ENCODE measurements around the gene CYLD.

CYLD gene

DNA sequence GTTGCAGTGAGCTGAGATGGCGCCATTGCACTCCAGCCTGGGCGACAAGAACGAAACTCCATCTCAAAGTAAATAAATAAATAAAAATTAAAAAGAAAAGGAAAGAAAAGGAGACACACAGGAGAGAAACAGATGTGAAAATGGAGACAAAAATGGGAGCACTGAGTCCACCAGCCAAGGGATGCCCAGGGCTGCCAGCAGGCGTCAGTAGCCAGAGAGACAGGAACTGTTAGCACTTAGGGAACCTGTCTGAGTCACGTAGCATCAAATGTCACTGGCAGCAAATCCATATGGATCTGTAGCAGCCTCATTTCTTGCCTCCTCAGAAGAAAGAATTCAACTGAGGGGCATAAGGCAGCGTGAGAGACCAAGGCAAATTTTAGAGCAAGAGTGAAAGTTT lies 79.7 kb downstream of the CYLD start:
- DNase-seq: no peak

DNA sequence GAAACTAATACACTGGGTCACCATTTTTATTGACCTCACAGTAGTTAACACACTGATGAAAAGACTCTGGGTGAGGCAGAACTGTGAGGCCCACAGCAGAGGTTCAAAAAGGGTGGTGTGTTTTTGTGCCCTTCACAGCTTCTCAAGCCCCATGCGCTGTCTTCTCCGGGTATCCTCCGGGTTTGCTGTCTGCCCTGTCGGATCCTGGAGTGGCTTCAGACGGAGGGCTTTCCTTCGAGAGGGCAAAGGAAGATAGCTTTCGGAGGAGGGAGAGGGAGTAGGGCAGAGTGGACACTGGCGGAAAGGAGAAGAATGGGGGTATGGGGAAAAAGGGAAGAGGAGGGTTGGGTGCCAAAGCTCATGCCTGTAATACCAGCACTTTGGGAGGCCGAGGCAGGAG lies 80.8 kb downstream of the CYLD start:
- DNase-seq: no peak

GRCh38 chr16:50826797-50827316 lies 85.0 kb downstream of the CYLD start:
- DNase-seq: no peak

GRCh38 chr16:50828164-50828702 lies 86.3 kb downstream of the CYLD start:
- DNase-seq: no peak

GRCh38 chr16:50830698-50831097 lies 88.8 kb downstream of the CYLD start:
- no peak for DNase-seq

- DNase-seq: no peak
Observed at GRCh38 chr16:50831751-50832150, 89.9 kb downstream of the CYLD start.

- DNase-seq: no peak
Observed at GRCh38 chr16:50833929-50834328, 92.0 kb downstream of the CYLD start.

- DNase-seq: no peak
Observed at GRCh38 chr16:50834701-50835100, 92.8 kb downstream of the CYLD start.

GRCh38 chr16:50835358-50836060 lies 93.6 kb downstream of the CYLD start:
- no peak for DNase-seq

DNA sequence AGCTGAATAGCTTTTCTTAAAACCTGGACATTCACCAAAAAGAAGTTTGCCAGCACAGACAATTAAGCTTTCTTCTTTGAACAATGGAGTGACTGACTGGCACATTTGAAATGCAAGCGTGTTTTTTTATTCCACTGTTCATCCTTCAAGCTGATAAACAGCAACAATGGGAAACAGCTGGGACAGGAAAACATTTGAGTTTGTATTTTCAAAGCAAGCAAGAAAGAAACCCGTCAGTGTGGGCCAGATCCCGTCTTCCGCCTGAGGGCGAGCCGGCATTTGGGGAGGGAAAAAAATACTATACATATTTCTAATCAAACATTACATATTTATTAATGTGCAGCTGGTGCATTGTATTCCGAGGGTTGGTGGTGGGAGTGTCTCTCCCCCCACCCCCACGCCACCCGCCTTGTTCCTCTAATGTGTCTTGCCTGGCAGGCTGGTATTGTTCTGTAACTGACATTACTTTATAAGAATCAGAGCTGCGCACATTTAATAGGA lies 94.3 kb downstream of the CYLD start:
- DNase-seq: no peak

DNA sequence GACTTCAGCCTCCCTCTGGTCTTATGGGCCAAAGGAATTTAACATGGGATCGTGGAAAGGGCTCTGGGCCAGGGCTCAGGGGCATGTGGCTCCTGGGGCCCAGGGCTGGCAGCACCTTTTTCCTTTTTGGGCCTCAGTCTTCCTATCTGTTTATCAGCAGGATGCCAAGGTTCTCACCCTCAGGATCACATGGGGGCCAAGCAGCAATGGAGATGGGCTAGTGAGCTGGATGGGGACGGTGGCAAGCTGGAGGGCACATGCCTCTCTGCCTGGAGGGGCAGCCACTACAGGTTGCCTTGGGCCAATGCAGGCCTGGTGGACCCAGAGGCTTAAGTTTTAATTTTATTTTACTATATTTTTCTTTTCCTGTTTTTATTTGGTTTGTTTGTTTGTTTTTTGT lies 95.4 kb downstream of the CYLD start:
- no peak for DNase-seq

GRCh38 chr16:50838165-50838564 lies 96.3 kb downstream of the CYLD start:
- no peak for DNase-seq

DNA sequence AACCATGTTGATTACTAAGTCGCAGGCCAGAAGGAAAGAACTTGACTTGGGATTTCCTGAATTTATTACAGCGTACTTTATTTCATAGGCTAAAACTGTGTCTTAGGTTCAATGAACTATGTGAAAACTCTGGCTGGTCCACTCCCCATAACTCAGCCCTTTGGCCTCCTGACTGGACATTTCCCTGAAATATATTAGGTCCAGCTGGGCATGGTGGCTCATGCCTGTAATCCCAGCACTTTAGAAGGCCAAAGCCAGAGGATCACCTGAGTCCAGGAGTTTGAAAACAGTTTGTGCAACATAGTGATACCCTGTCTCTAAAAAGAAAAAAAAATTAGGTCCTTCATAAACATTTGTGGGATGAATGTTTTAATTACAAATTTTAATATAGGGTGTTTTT lies 97.0 kb downstream of the CYLD start:
- no peak for DNase-seq

- no peak for DNase-seq
Observed at GRCh38 chr16:50839356-50839755, 97.5 kb downstream of the CYLD start.

GRCh38 chr16:50839920-50840729 lies 98.2 kb downstream of the CYLD start:
- no peak for DNase-seq

DNA sequence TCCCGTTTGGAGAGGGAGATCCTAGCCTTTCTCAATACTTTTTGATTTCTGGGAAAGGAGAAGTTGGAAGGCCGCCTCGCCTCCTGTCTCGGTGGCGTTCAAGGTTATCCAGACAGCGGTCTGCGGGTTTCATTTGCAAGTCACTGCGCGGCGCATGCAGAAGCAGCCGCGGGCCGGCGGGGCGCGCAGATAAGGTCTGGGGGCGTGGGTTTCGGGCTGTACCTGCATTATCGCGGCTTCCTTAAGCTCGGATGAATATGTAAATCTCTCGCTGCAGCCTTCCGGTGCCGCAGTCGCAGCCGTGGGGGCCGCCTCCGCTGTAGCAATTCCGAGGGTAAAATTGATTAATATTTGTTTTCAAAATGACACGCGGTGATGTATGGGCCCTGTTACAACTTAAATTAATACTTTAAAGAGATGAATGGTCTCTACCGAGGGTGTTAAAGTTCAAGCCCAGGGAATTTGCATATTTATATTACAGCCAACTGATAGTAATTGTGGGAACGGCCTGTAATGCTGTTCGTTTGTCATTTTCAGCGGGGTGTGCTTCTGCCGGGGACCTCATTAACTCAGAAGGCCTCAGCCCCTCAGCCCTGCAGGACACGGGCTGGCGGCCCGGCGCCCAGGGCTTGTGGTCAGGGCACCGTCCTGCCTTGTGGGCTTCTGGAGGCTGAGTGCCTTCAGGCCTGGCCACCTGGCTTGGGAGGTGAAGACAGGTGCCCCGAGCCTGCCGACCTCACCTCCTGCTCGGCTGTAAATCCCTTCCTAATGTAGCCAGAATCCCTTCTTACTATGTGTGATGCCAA lies 99.4 kb downstream of the CYLD start:
- DNase-seq: peak; percentile 18 to 29

GRCh38 chr16:50842013-50842505 lies 100.2 kb downstream of the CYLD start:
- no peak for DNase-seq

DNA sequence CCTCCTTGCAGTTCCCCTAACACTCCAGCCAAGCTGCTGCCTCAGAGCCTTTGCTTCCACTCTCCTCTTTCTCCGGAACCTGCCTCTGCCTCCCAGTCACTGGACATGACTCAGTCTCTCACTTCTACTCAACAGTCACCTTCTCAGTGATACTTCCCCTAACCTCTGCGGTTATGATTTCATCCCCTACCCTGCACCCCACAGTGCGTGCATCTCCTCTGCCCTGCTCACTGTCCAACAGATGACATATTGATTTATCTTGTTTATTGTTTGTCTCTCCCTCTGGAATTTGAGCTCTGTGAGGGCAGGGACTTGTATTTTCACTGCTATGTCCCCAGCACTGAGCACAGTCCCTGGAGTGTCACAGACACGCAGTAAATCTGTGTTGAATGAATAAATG lies 100.7 kb downstream of the CYLD start:
- no peak for DNase-seq

- DNase-seq: no peak
Observed at GRCh38 chr16:50844840-50845239, 103.0 kb downstream of the CYLD start.

GRCh38 chr16:50845296-50845695 lies 103.4 kb downstream of the CYLD start:
- DNase-seq: no peak

DNA sequence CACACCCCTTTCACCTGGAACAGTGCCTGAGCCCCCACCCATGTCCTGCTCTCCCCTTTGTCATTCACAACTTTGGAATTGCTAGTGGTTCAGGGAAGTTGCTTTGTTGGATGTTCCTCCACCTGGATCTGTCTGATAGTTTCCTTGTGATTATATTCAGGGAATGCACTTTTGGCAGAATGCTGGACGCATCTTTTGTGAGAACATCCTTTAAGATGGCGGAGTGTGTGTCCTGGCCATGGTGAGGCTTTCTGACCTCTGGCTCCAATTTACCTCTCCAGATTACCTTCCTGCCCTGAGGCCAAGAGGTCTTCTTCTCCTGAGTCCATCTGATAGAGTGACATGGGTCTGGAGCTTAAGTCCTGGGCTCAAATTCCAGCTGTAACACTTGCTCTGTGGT lies 104.6 kb downstream of the CYLD start:
- no peak for DNase-seq

DNA sequence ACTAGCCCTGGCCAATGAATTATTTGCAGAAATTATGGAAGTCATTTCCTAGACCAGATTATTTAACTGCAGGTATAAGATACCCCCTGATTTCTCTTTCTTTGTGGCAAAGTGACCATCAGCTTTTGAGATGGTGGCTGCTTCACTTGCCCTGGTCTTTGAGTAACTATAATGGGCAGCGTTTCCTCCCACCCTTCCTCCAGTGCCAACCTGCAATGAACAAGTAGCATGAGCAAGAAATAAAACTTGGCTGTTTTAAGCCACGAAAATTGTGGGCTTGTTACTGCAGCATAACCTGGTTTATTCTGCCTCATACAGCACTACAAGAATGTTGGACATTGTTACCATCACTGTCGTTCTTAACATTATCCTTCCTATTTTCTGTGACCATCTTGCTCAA lies 105.3 kb downstream of the CYLD start:
- DNase-seq: no peak

Data from activated CD4-positive, alpha-beta T cell treated with anti-CD3 and anti-CD28 coated beads for 4 hours (primary cell).